Small intestine (tissue), 7 donors: ENCODE measurements around the gene UMODL1. TPM values are rescaled to one million over a fixed set of nuclear protein-coding genes. Genes with fewer than 3 reads are reported as not detected.

Experiments
- DNase-seq, 2 donors: peaks; one replicate each; pipeline versions ENCODE4 v3.0.0 to v3.0.0-alpha.2; 2013
- FAIRE-seq: peaks from 2 replicates; lab custom pipeline; 2012; peaks lifted over from hg19 to GRCh38; lab: Jason Lieb, UNC
- H3K27ac ChIP-seq, 3 donors: one replicate each; pipeline ENCODE4 v1.5.1; 2013; ENCODE audit warnings: low read length in 2 of 3, mild to moderate bottlenecking in 2 of 3, control low read depth in 1 of 3, inconsistent platforms in 1 of 3, low read depth in 1 of 3, moderate library complexity in 1 of 3
- H3K27me3 ChIP-seq, 3 donors: one replicate each; pipeline ENCODE4 v1.6.1; 2013; ENCODE audit warnings: low read length in 3 of 3, inconsistent platforms in 1 of 3; ENCODE audit not compliant: control insufficient read depth in 3 of 3, insufficient read depth in 3 of 3
- H3K36me3 ChIP-seq, 3 donors: one replicate each; pipeline ENCODE4 v1.6.1; 2013; ENCODE audit warnings: low read length in 3 of 3, inconsistent platforms in 1 of 3, low read depth in 1 of 3, mild to moderate bottlenecking in 1 of 3, moderate library complexity in 1 of 3; ENCODE audit not compliant: control insufficient read depth in 3 of 3, insufficient read depth in 2 of 3
- H3K4me1 ChIP-seq, 3 donors: one replicate each; pipeline ENCODE4 v1.6.1; 2013; ENCODE audit warnings: low read length in 2 of 3, inconsistent platforms in 1 of 3, low read depth in 1 of 3, mild to moderate bottlenecking in 1 of 3, moderate library complexity in 1 of 3; ENCODE audit not compliant: control insufficient read depth in 3 of 3, insufficient read depth in 2 of 3
- H3K4me3 ChIP-seq, 3 donors: one replicate each; pipeline ENCODE4 v1.5.1; 2013; ENCODE audit warnings: low read length in 3 of 3, control low read depth in 1 of 3, inconsistent platforms in 1 of 3, low read depth in 1 of 3, mild to moderate bottlenecking in 1 of 3, moderate library complexity in 1 of 3
- H3K9me3 ChIP-seq, 2 donors: one replicate each; pipeline ENCODE4 v1.6.1; 2013; ENCODE audit warnings: low read depth in 1 of 2, low read length in 1 of 2; ENCODE audit not compliant: control insufficient read depth in 2 of 2, insufficient read depth in 1 of 2
- WGBS, 3 donors: extraction: QIAGEN DNeasy Blood & Tissue Kit; methylation state at CpG; one replicate each; pipeline ENCODE4 v1.1.7; 2013; 5-methylcytosine and 5-hydroxymethylcytosine counted together
- polyA plus RNA-seq, 4 donors: library from polyadenylated mRNA; stranded (reverse) in 3 of 4; unstranded in 1 of 4; fragments of 200-250 nt in 3 of 4; fragments of 120-200 nt in 1 of 4; gene quantifications; one replicate each; pipeline versions ENCODE4 v1.2.1 to v1.2.3, GENCODE V29; 2013
- donor health status: healthy with polysubstance abuse.
- donor health status: control.
- donor health status: control.
- donor health status: Bipolar disorder and iron deficiency.
- donor health status: healthy.

The UMODL1 gene
- polyA plus RNA-seq, 4 donors: 0.43 to 0.67 (median 0.44) TPM; not detected in 1

- Histone ChIP-seq H3K4me1 (no peaks in the 10 kb centered on the region), H3K27ac (no peak overlapping the region), H3K27me3 (no peaks in the 10 kb centered on the region), H3K4me3 (no peak overlapping the region), H3K36me3 (no peaks in the 10 kb centered on the region), H3K9me3 (no peaks in the 10 kb centered on the region)
- FAIRE-seq (no peak), DNase-seq (no peak)
- 54 to 73% (median 66%) methylated on average over 9 of the region's 9 CpGs for WGBS, 3 donors
Measured at GRCh38 chr21:42162831-42163510, 91.9 kb downstream of the UMODL1 start.

DNA sequence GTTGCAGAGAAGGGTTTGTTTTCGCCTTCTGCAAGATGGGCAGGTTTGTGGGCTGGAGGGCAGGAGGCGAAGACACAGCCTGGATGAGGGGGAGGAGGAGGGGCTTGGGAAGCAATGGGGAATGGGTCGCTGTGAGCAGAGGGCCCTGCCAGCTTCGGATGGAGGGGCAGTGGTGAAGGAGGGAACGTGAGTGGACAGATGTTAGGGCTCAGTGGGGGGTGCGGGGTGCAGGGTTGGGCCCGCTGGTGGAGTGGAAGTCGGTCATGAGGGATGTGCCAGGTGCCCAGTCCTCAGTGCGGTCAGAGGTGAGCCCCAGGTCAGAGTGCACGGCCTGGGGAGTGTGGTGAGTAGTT, 92.4 kb downstream of the UMODL1 start:
- H3K4me3 ChIP-seq: no peak overlapping the region
- no peaks in the 10 kb centered on the region for H3K9me3 ChIP-seq
- H3K27me3 ChIP-seq: no peaks in the 10 kb centered on the region
- H3K36me3 ChIP-seq: no peaks in the 10 kb centered on the region
- no peaks in the 10 kb centered on the region for H3K4me1 ChIP-seq
- no peak overlapping the region for H3K27ac ChIP-seq
- WGBS, 3 donors: 90 to 92% (median 92%) methylated on average over 10 of the region's 10 CpGs
- FAIRE-seq (no peak), DNase-seq (no peak)

DNA sequence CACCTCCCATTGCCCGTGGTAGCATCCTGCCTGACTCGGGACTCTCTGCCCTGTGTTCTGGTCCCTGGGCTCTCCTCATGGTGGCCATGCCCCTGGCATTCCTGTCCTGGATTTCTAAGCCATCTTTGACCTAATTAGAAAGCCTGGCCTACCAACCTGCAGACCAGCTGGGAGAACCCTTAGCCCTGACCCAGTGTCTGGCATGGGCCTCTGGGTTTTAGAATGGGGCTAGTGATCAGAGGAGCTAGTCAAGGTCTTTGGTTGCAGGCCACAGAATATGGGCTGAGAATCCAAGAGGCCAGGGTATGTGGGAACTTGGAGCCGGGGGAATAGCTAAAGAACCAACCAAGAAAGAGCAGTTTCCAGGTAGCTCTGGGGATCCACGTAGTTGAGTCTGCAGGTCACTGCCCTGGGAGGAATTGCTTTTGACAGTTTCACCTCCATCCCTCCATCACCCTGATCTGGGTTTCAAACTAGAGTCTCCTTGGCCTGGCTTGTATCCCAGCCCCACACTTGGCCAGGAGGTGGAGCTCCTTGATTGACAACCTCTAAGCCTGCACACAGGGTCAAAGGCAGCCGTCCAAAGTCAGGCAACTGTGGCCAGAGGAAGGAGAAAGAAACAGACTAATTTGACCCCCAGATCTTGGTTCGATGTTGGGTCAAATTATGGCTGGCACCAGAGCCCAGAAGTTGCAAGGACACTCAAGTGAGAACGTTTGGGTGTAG, 93.1 kb downstream of the UMODL1 start:
- DNase-seq: peak; percentile 74 to 82
- Histone ChIP-seq H3K4me3 (no peak overlapping the region), H3K27ac (peak overlapping the region in 1 of 3 donors; percentile 21), H3K4me1 (no peaks in the 10 kb centered on the region), H3K9me3 (no peaks in the 10 kb centered on the region), H3K27me3 (no peaks in the 10 kb centered on the region), H3K36me3 (no peaks in the 10 kb centered on the region)
- no peak for FAIRE-seq
- WGBS, 3 donors: 34 to 60% (median 52%) methylated on average over 7 of the region's 7 CpGs

DNA sequence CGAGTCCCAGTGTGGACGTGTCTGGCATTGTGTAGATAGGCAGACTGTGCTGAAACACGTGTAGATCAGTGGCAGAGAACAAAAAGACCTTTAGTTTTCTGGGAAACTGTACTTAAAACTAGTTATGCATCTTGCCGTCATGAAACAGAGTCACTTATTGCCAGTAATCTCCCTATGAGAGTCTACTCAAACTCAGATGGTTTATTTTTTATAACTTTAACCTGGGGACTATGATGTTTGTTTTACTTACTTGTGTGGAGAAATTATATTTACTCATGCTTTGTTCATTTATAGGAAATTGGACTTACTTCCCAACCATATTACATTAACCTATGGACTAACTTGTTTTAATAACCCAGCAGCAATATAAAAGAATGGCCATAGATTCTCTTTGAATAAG, 93.7 kb downstream of the UMODL1 start:
- Histone ChIP-seq H3K4me1 (no peaks in the 10 kb centered on the region), H3K36me3 (no peaks in the 10 kb centered on the region), H3K9me3 (no peaks in the 10 kb centered on the region), H3K27ac (peak overlapping the region in 1 of 3 donors; percentile 21), H3K4me3 (no peak overlapping the region), H3K27me3 (no peaks in the 10 kb centered on the region)
- FAIRE-seq: no peak
- no peak for DNase-seq
- 54 to 61% (median 54%) methylated on average over 4 of the region's 4 CpGs for WGBS, 3 donors

GRCh38 chr21:42165901-42166300, 94.8 kb downstream of the UMODL1 start:
- Histone ChIP-seq H3K9me3 (no peaks in the 10 kb centered on the region), H3K36me3 (no peaks in the 10 kb centered on the region), H3K4me1 (peaks cover 0 to 5% (median 2%) of the 10 kb centered on the region in 3 donors), H3K4me3 (no peak overlapping the region), H3K27me3 (no peaks in the 10 kb centered on the region), H3K27ac (no peak overlapping the region)
- 92 to 95% (median 93%) methylated on average over 18 of the region's 18 CpGs for WGBS, 3 donors
- DNase-seq (no peak), FAIRE-seq (no peak)

DNA sequence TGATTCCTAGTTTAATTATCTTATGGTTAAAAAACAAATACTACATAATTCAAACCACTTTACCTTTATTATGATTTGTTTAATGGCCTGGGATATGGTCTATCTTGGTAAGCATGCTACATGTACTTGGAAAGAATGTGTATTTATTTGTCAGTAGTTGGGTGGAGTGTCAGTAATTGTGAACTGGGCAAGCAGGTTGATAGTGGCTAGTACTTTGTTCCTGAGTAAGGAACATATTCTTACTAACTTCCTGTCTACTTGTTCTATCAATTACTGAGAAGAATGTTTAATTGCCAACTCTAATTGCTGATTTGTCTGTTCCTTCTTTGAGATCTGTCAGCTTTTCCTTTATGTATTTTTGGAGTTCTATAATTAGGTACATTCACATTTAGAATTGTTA, 98.6 kb downstream of the UMODL1 start:
- no peak overlapping the region for H3K4me3 ChIP-seq
- H3K9me3 ChIP-seq: no peaks in the 10 kb centered on the region
- H3K4me1 ChIP-seq: peaks cover 0 to 12% (median 3%) of the 10 kb centered on the region in 3 donors
- FAIRE-seq (peak; percentile 94), DNase-seq (peak; percentile 65 to 90)
- no peaks in the 10 kb centered on the region for H3K27me3 ChIP-seq
- H3K36me3 ChIP-seq: no peaks in the 10 kb centered on the region
- peak overlapping the region in 2 of 3 donors; percentile 11 to 78 for H3K27ac ChIP-seq

DNA sequence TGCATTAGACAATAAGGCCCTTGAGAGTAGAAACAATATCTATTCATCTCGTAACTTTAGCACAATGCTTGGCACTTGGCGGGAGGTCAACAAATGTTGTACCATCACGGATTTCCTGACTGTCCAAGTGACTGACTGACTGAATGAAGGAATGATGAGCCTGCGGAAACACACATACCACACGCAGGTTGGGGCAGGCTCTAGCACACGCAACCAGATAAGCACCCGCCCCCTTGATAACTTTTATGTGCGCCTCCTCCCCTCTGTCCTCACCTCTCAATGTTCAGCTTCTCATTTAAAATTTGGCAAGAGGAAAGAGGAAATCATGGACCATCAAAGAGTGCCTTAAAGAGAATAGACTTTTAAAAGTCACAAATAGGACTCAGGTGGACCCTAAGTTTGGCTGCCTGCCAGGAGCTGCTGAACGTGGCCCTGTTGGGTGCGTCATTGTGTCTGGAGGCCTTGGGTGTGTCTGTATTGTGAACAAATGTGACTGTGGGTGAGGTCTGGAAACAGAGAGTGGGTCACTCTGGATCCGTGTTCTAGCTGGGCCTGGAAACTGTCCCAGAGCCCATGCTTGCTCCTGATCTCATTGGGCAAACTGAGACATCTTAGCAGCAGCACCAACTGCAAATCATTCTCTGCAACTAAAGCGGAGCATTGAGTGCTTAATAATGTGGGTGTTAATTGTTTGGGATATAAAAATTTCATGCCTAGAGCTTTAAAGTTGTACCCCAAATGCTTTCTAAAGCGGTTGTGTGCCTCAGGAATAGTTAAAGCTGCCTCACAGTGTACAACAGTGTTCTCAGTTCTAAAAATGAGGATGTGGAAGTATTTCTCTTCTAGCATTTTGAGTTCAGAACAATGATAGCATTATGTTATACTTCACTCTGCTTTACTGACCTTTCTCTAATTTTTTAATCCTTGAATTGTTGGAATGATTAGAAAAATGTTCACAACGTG, 100.3 kb downstream of the UMODL1 start:
- Histone ChIP-seq H3K36me3 (no peaks in the 10 kb centered on the region), H3K4me3 (no peak overlapping the region), H3K9me3 (no peaks in the 10 kb centered on the region), H3K4me1 (peaks cover 0 to 12% (median 3%) of the 10 kb centered on the region in 3 donors), H3K27me3 (no peaks in the 10 kb centered on the region), H3K27ac (peak overlapping the region; percentile 56 to 78 (median 67))
- DNase-seq (peak; percentile 89 to 95), FAIRE-seq (no peak)
- WGBS, 3 donors: 35 to 62% (median 53%) methylated on average over 14 of the region's 14 CpGs
